ENCODE data around the gene PLCB1. TPM values are rescaled to one million over a fixed set of nuclear protein-coding genes. Genes with fewer than 3 reads are reported as not detected.

PLCB1 gene
- polyA plus RNA-seq, 1 donor (not counting 4 experiments of a cell fraction or from before 2014, with no cell fraction given): 0.37 TPM

- no peak overlapping the region for H2AFZ ChIP-seq (ENCODE audit: control insufficient read depth, low read length)
- TF ChIP-seq CTCF (optimal IDR thresholded peaks at IDR 0.05 in 1 of 3, IDR thresholded peaks at IDR 0.05 in 1 of 3, conservative IDR thresholded peaks at IDR 0.05 in 1 of 3; ENCODE audit: extremely low read depth in 1 of 3, insufficient read depth in 2 of 3, low read length in 3 of 3) (no peak), EZH2 (IDR thresholded peaks at IDR 0.05; ENCODE audit: low read length) (no peak)
- no peaks in the 10 kb centered on the region for H3K27me3 ChIP-seq (ENCODE audit: control insufficient read depth, extremely low read depth, insufficient read depth, low read length)
These were observed 190.7 kb downstream of the PLCB1 start for GRCh38 chr20:8322662-8323217.

DNA sequence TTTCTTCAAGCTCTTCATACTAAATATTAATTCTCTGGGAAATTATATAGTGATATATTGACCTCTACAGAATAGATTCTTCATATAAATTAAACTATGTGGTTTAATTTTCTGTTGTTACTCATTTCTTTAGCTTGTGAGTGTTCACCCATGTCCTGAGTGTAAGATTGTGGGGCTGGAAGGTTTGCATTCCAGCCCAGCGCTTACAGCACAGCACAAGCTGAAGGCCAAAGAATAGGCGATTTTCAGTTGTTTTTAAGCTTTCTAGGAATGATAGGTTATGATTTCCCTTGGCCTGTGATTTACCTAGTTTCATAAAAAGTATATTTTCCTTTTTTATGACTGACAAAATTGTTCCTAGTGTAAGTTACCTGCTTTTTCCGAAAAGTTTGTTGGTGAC, 194.1 kb downstream of the PLCB1 start:
- no peak for FAIRE-seq
- Histone ChIP-seq H3K9ac (ENCODE audit: control insufficient read depth, extremely low read depth, insufficient read depth, low read length) (no peak overlapping the region), H3K4me1 (ENCODE audit: control insufficient read depth, extremely low read depth, insufficient read depth, low read length) (no peaks in the 10 kb centered on the region), H3K79me2 (ENCODE audit: control insufficient read depth, insufficient read depth, low read length) (no peaks in the 10 kb centered on the region), H3K9me1 (ENCODE audit: control insufficient read depth, extremely low read depth, insufficient read depth, low read length) (no peaks in the 10 kb centered on the region), H3K27ac (ENCODE audit: control insufficient read depth, insufficient read depth, low read length) (no peak overlapping the region), H3K9me3 (ENCODE audit: control insufficient read depth, low read depth, low read length) (no peaks in the 10 kb centered on the region), H2AFZ (ENCODE audit: control insufficient read depth, low read length) (no peak overlapping the region), H3K36me3 (ENCODE audit: control insufficient read depth in 2 of 2, extremely low read depth in 1 of 2, insufficient read depth in 2 of 2, low read length in 2 of 2) (no peaks in the 10 kb centered on the region), H3K27me3 (ENCODE audit: control insufficient read depth, extremely low read depth, insufficient read depth, low read length) (no peaks in the 10 kb centered on the region), H4K20me1 (ENCODE audit: control insufficient read depth, extremely low read depth, insufficient read depth, low read length) (no peaks in the 10 kb centered on the region), H3K4me2 (ENCODE audit: control insufficient read depth, extremely low read depth, insufficient read depth, low read depth, low read length) (no peak overlapping the region), H3K4me3 (ENCODE audit: control insufficient read depth in 2 of 3, extremely low read depth in 1 of 3, insufficient read depth in 2 of 3, low read depth in 1 of 3, low read length in 3 of 3) (no peak overlapping the region)
- DNase-seq (ENCODE audit: low read depth, low spot score): no peak
- dilution Hi-C loops (cut with MboI; ENCODE audit: extremely low pct_ligation_motif_present, low sequenced_read_pairs): no loop called here
- no peak for TF ChIP-seq EZH2 (IDR thresholded peaks at IDR 0.05; ENCODE audit: low read length)
- TF ChIP-seq CTCF (optimal IDR thresholded peaks at IDR 0.05 in 1 of 3, IDR thresholded peaks at IDR 0.05 in 1 of 3, conservative IDR thresholded peaks at IDR 0.05 in 1 of 3; ENCODE audit: extremely low read depth in 1 of 3, insufficient read depth in 2 of 3, low read length in 3 of 3): no peak

More at GRCh38 chr20:8322662-8323217, 190.7 kb downstream of the PLCB1 start:
- no peaks in the 10 kb centered on the region for H3K9me3 ChIP-seq (ENCODE audit: control insufficient read depth, low read depth, low read length)
- H3K4me1 ChIP-seq (ENCODE audit: control insufficient read depth, extremely low read depth, insufficient read depth, low read length): no peaks in the 10 kb centered on the region
- no peak overlapping the region for H3K4me3 ChIP-seq (ENCODE audit: control insufficient read depth in 2 of 3, extremely low read depth in 1 of 3, insufficient read depth in 2 of 3, low read depth in 1 of 3, low read length in 3 of 3)
- no peak overlapping the region for H3K27ac ChIP-seq (ENCODE audit: control insufficient read depth, insufficient read depth, low read length)
- H3K79me2 ChIP-seq (ENCODE audit: control insufficient read depth, insufficient read depth, low read length): no peaks in the 10 kb centered on the region
- no peak overlapping the region for H3K4me2 ChIP-seq (ENCODE audit: control insufficient read depth, extremely low read depth, insufficient read depth, low read depth, low read length)
- no peaks in the 10 kb centered on the region for H3K36me3 ChIP-seq (ENCODE audit: control insufficient read depth in 2 of 2, extremely low read depth in 1 of 2, insufficient read depth in 2 of 2, low read length in 2 of 2)
- H4K20me1 ChIP-seq (ENCODE audit: control insufficient read depth, extremely low read depth, insufficient read depth, low read length): no peaks in the 10 kb centered on the region
- DNase-seq (ENCODE audit: low read depth, low spot score): no peak
- dilution Hi-C loops (cut with MboI; ENCODE audit: extremely low pct_ligation_motif_present, low sequenced_read_pairs): no loop called here
- H3K9ac ChIP-seq (ENCODE audit: control insufficient read depth, extremely low read depth, insufficient read depth, low read length): no peak overlapping the region
- no peak for FAIRE-seq
- no peaks in the 10 kb centered on the region for H3K9me1 ChIP-seq (ENCODE audit: control insufficient read depth, extremely low read depth, insufficient read depth, low read length)

Data from keratinocyte (primary cell).